Measurements from ENCODE around the gene DLG2.

DLG2 gene

DNA sequence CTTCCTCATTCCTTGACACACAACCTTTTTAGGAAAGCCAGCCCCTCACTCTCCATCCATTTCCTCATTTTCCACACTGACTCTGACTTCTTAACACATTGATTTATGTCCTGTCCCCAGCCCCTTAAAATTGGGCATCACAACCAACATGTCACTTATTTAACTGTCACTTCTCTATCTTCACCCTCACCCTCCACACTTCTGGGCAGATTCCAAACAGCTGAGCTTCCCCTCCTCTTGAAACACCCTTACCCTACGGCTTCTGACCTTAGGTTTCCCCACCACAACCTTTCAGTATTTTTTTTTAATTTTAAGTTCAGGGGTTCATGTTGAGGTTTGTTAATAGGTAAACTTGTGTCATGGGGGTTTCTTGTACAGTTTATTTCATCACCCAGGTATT is 696.3 kb downstream of the DLG2 start:
- WGBS (ENCODE audit: insufficient coverage, insufficient read length) = no CpG with 5 or more reads among the region's 1 CpG
- no peaks in the 10 kb centered on the region for H3K27me3 ChIP-seq (ENCODE audit: control insufficient read depth, insufficient read depth, low read length)
- H3K27ac ChIP-seq (ENCODE audit: low read length) = no peak overlapping the region
- no peaks in the 10 kb centered on the region for H3K4me1 ChIP-seq (ENCODE audit: control insufficient read depth, insufficient read depth, low read length)
- H3K36me3 ChIP-seq (ENCODE audit: control insufficient read depth, insufficient read depth, low read length) = no peaks in the 10 kb centered on the region
- DNase-seq (ENCODE audit: low read depth, low spot score) = no peak
- H3K9me3 ChIP-seq (ENCODE audit: control insufficient read depth, insufficient read depth, low read length) = no peaks in the 10 kb centered on the region
- no peak overlapping the region for H3K4me3 ChIP-seq (ENCODE audit: low read length)

DNA sequence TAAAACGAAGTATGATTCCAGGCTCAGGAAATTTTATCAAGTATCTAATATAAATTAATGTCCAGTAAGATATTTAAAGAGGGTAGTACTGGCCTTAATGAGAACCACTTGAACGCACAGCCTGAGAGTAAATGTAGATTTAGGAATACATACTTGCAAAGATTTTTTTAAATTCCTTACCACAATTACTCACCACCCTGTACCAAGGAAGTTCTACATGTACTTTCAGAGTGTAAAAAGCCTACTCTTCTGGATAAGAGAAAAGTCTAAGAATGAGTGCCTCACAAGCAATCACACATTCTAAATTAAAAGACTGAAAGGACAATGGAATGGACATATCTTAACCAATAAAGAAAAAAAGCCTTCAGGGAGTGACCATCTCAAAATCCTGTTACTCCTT is 697.4 kb downstream of the DLG2 start:
- WGBS (ENCODE audit: insufficient coverage, insufficient read length) = no CpG with 5 or more reads among the region's 2 CpGs
- no peaks in the 10 kb centered on the region for H3K36me3 ChIP-seq (ENCODE audit: control insufficient read depth, insufficient read depth, low read length)
- no peaks in the 10 kb centered on the region for H3K9me3 ChIP-seq (ENCODE audit: control insufficient read depth, insufficient read depth, low read length)

DNA sequence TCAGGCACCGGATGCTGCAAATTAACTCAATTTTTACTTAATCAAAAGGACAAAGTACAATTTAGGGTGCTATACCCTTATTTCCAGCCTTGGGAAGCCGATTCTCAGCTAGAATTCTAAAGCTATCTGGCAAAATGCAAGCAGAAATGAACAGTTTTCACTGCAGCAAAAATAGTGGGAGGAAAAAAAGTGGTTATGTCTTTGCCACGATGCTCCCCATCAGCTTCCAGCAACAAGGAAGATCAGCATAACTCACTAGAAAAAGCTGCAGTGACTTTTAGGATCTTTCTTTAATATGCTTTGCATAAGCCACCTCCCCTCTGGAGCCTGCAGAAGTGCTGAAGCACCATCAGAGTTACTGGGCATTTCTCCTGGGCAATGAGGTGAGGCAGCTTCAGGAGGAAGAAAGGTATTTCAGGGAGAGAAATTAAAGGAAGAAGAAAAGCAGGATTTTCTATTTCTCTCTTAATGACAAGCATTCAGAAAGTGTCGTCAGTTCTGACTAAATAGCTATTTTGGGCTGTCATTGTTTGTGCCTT is 702.9 kb downstream of the DLG2 start:
- H3K36me3 ChIP-seq (ENCODE audit: control insufficient read depth, insufficient read depth, low read length) = no peaks in the 10 kb centered on the region
- no peak for DNase-seq (ENCODE audit: low read depth, low spot score)
- no peak overlapping the region for H3K27ac ChIP-seq (ENCODE audit: low read length)
- H3K4me3 ChIP-seq (ENCODE audit: low read length) = no peak overlapping the region
- no peaks in the 10 kb centered on the region for H3K9me3 ChIP-seq (ENCODE audit: control insufficient read depth, insufficient read depth, low read length)
- H3K4me1 ChIP-seq (ENCODE audit: control insufficient read depth, insufficient read depth, low read length) = peaks cover 4% of the 10 kb centered on the region
- H3K27me3 ChIP-seq (ENCODE audit: control insufficient read depth, insufficient read depth, low read length) = no peaks in the 10 kb centered on the region
- WGBS (ENCODE audit: insufficient coverage, insufficient read length) = no CpG with 5 or more reads among the region's 4 CpGs

More for the DNA sequence above, 697.4 kb downstream of the DLG2 start:
- Histone ChIP-seq H3K4me1 (ENCODE audit: control insufficient read depth, insufficient read depth, low read length) (no peaks in the 10 kb centered on the region), H3K4me3 (ENCODE audit: low read length) (no peak overlapping the region), H3K27ac (ENCODE audit: low read length) (no peak overlapping the region), H3K27me3 (ENCODE audit: control insufficient read depth, insufficient read depth, low read length) (no peaks in the 10 kb centered on the region)
- no peak for DNase-seq (ENCODE audit: low read depth, low spot score)

DNA sequence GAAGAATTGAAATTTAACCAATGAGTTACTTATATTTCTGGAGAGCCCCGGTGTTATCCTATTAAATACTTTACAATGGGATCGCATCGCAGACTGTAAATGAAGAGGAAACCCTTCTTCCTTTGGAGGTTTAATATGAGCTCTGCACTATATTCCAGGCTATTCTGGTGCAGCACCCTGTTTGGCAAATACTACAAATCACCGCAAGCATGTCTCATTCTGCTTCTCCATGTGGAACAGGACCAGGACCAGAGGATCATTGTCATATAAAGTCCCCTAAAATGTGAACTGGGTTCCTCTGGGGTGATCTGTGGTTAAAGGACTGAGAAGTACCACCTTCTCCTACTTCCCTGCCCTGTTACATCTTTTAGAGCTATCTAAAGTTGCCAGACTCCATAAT is 703.7 kb downstream of the DLG2 start:
- H3K4me3 ChIP-seq (ENCODE audit: low read length) = no peak overlapping the region
- H3K27me3 ChIP-seq (ENCODE audit: control insufficient read depth, insufficient read depth, low read length) = no peaks in the 10 kb centered on the region
- no peak overlapping the region for H3K27ac ChIP-seq (ENCODE audit: low read length)
- H3K9me3 ChIP-seq (ENCODE audit: control insufficient read depth, insufficient read depth, low read length) = no peaks in the 10 kb centered on the region
- DNase-seq (ENCODE audit: low read depth, low spot score) = no peak
- H3K36me3 ChIP-seq (ENCODE audit: control insufficient read depth, insufficient read depth, low read length) = no peaks in the 10 kb centered on the region
- peaks cover 4% of the 10 kb centered on the region for H3K4me1 ChIP-seq (ENCODE audit: control insufficient read depth, insufficient read depth, low read length)
- no CpG with 5 or more reads among the region's 4 CpGs for WGBS (ENCODE audit: insufficient coverage, insufficient read length)

DNA sequence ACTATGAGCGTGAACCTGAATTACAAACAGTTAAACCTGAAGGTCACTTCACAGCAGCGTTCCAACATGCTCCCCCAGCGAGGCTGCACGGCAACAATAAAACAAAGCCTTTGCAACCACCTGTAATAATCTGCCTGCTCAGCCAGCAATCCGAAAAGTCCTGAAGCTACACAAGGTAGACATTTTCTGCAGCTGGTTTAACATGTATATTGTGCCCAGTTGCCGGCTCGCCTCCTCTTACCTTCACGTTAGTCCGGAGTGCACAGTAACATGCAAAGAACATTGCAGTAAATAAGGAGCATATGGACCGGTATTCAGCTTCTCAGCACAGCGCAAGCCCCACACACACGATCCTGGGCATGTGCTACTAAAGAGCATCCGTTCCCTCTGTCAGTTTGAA is 704.3 kb downstream of the DLG2 start:
- Histone ChIP-seq H3K4me3 (ENCODE audit: low read length) (no peak overlapping the region), H3K9me3 (ENCODE audit: control insufficient read depth, insufficient read depth, low read length) (no peaks in the 10 kb centered on the region), H3K4me1 (ENCODE audit: control insufficient read depth, insufficient read depth, low read length) (peaks cover 4% of the 10 kb centered on the region), H3K27me3 (ENCODE audit: control insufficient read depth, insufficient read depth, low read length) (no peaks in the 10 kb centered on the region), H3K27ac (ENCODE audit: low read length) (no peak overlapping the region), H3K36me3 (ENCODE audit: control insufficient read depth, insufficient read depth, low read length) (no peaks in the 10 kb centered on the region)
- no CpG with 5 or more reads among the region's 13 CpGs for WGBS (ENCODE audit: insufficient coverage, insufficient read length)
- no peak for DNase-seq (ENCODE audit: low read depth, low spot score)

DNA sequence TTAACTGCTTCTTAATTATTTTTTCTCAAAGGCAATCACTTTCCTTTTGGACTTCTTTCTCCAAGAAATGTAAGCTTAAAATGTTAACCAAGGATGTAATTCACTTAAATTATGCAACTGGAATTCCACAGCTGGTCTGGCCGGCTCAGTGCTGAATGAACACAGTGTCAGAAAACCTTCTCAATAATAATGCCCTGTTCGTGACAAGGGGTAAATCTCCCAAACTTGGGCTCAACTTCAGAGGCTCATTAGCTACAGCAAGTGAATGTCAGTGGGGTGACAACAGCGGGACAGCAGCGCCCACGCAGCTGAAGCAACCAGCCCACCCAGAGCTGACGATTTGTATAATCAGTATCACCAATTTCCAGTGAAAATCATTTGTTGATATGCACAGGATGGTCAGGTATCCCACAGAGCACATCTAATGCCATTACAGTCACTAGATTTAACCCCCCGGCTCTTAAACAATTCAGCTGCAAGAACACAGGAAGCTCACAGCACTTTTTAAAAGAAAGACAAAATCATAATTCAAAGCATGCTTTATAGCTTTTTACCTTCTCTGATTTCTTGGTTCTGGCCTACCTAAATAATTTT is 704.8 kb downstream of the DLG2 start:
- Histone ChIP-seq H3K36me3 (ENCODE audit: control insufficient read depth, insufficient read depth, low read length) (no peaks in the 10 kb centered on the region), H3K27me3 (ENCODE audit: control insufficient read depth, insufficient read depth, low read length) (no peaks in the 10 kb centered on the region), H3K4me3 (ENCODE audit: low read length) (no peak overlapping the region), H3K9me3 (ENCODE audit: control insufficient read depth, insufficient read depth, low read length) (no peaks in the 10 kb centered on the region), H3K4me1 (ENCODE audit: control insufficient read depth, insufficient read depth, low read length) (peaks cover 4% of the 10 kb centered on the region), H3K27ac (ENCODE audit: low read length) (no peak overlapping the region)
- no peak for DNase-seq (ENCODE audit: low read depth, low spot score)
- WGBS (ENCODE audit: insufficient coverage, insufficient read length) = no CpG with 5 or more reads among the region's 7 CpGs

DNA sequence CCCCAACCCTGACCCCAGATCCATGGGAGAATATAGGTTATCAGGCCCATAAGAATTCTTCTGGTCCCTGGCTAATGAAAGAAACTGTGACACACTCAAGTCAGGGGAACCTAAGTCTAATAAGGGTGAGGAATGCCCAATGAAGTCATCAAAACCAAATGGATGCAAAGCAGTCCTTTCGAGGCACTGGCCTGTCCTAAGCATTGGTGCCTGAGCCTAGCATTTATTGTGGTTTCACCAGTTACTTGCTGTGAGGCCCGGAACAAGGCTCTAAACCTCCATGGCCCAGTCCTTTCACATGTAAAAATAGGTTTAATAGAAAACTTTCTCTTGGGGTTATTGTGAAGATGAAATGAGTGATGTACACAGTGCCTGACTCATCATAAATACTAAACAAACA is 712.6 kb downstream of the DLG2 start:
- no CpG with 5 or more reads among the region's 2 CpGs for WGBS (ENCODE audit: insufficient coverage, insufficient read length)
- Histone ChIP-seq H3K9me3 (ENCODE audit: control insufficient read depth, insufficient read depth, low read length) (no peaks in the 10 kb centered on the region; the same call in 1 of the 2 replicates), H3K27me3 (ENCODE audit: control insufficient read depth, insufficient read depth, low read length) (no peaks in the 10 kb centered on the region), H3K4me3 (ENCODE audit: low read length) (no peak overlapping the region), H3K27ac (ENCODE audit: low read length) (no peak overlapping the region), H3K4me1 (ENCODE audit: control insufficient read depth, insufficient read depth, low read length) (peaks cover 6% of the 10 kb centered on the region; the same call in 1 of the 2 replicates), H3K36me3 (ENCODE audit: control insufficient read depth, insufficient read depth, low read length) (no peaks in the 10 kb centered on the region)
- DNase-seq (ENCODE audit: low read depth, low spot score) = no peak

DNA sequence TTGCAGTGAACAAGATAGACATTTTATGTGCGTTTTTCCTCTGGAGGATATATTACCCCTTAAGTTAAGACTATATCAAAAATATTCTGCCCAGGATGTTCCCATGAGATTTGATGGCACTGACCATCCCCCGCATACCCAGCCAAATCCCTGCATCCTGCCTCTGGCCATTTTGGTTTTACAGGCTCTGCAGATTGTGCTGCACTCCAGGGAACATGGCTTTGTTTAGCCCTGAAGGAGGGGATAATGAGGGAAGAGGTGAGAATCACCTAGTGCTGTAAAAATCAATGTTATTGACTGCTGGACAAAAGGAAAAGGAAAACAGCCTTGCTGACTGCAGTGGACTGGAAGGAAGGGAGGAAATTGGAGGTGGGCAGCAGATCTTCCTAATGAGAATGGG is 717.4 kb downstream of the DLG2 start:
- no CpG with 5 or more reads among the region's 2 CpGs for WGBS (ENCODE audit: insufficient coverage, insufficient read length)
- H3K4me3 ChIP-seq (ENCODE audit: low read length) = no peak overlapping the region
- no peaks in the 10 kb centered on the region for H3K27me3 ChIP-seq (ENCODE audit: control insufficient read depth, insufficient read depth, low read length)
- H3K4me1 ChIP-seq (ENCODE audit: control insufficient read depth, insufficient read depth, low read length) = peaks cover 4% of the 10 kb centered on the region; the same call in 1 of the 2 replicates
- no peak overlapping the region for H3K27ac ChIP-seq (ENCODE audit: low read length)
- DNase-seq (ENCODE audit: low read depth, low spot score) = no peak
- no peaks in the 10 kb centered on the region for H3K36me3 ChIP-seq (ENCODE audit: control insufficient read depth, insufficient read depth, low read length)
- no peaks in the 10 kb centered on the region for H3K9me3 ChIP-seq (ENCODE audit: control insufficient read depth, insufficient read depth, low read length)

DNA sequence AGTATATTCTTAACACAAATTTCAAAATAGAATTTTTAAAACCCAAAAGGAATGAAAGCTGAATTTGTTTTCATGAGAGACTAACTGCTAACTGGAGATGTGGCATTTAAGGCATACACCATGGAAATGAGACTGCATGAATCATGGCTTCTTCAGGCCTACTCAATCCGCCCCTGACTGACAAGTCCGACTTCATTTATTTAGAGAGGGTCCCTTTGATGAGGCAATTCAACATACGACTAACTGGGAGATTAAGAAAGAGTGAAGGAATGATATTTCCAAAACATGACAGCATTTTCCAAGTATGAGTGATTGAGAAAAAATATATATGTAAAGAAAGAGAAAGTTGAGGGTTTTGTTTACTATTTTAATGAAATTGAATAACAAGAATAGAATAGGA is 720.1 kb downstream of the DLG2 start:
- no peak for DNase-seq (ENCODE audit: low read depth, low spot score)
- no CpG with 5 or more reads among the region's 3 CpGs for WGBS (ENCODE audit: insufficient coverage, insufficient read length)
- Histone ChIP-seq H3K9me3 (ENCODE audit: control insufficient read depth, insufficient read depth, low read length) (no peaks in the 10 kb centered on the region), H3K4me1 (ENCODE audit: control insufficient read depth, insufficient read depth, low read length) (peaks cover 4% of the 10 kb centered on the region; the same call in 1 of the 2 replicates), H3K27me3 (ENCODE audit: control insufficient read depth, insufficient read depth, low read length) (no peaks in the 10 kb centered on the region), H3K36me3 (ENCODE audit: control insufficient read depth, insufficient read depth, low read length) (no peaks in the 10 kb centered on the region), H3K4me3 (ENCODE audit: low read length) (no peak overlapping the region), H3K27ac (ENCODE audit: low read length) (no peak overlapping the region)

DNA sequence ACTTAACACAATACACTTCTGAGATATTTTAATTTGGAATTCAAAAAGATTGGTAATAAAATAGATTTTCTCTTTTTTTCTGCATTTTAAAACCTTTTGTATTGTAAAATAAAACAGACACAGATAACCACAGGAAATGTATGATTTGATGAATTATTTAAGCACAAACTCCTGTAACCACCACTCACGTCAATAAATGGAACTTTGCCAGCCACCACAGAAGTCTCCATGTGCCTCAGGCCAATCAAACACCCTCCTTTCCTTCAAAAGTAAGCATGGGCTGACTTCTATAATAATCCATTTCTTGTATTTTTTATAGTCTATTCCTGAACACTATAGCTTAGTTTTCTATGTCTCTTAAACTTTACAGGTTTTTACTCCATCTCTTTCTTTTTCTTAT is 721.7 kb downstream of the DLG2 start:
- H3K9me3 ChIP-seq (ENCODE audit: control insufficient read depth, insufficient read depth, low read length) = no peaks in the 10 kb centered on the region
- H3K27me3 ChIP-seq (ENCODE audit: control insufficient read depth, insufficient read depth, low read length) = no peaks in the 10 kb centered on the region
- DNase-seq (ENCODE audit: low read depth, low spot score) = no peak
- no peak overlapping the region for H3K27ac ChIP-seq (ENCODE audit: low read length)
- H3K36me3 ChIP-seq (ENCODE audit: control insufficient read depth, insufficient read depth, low read length) = no peaks in the 10 kb centered on the region
- H3K4me3 ChIP-seq (ENCODE audit: low read length) = no peak overlapping the region
- peaks cover 4% of the 10 kb centered on the region; the same call in 1 of the 2 replicates for H3K4me1 ChIP-seq (ENCODE audit: control insufficient read depth, insufficient read depth, low read length)
- no CpG with 5 or more reads among the region's 1 CpG for WGBS (ENCODE audit: insufficient coverage, insufficient read length)

DNA sequence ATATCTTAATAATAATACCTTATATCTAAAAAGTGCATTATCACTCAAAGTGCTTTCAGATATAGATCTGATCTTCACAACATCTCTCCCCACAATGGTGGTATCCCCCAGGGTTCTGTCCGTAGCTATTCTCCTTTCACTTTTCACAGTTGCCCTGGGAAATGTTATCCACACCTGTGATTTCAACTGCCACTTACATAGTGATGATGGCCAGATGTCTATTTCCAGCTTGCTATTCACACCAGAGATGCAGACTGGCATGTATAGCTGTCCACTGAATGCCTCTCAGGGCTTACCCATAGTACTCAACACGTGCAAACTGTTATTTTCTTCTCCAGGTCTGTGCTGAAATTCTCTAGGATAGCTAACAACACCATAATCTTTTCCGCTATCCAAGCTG is 724.7 kb downstream of the DLG2 start:
- H3K4me3 ChIP-seq (ENCODE audit: low read length) = no peak overlapping the region
- no peak overlapping the region for H3K27ac ChIP-seq (ENCODE audit: low read length)
- no CpG with 5 or more reads among the region's 3 CpGs for WGBS (ENCODE audit: insufficient coverage, insufficient read length)
- no peaks in the 10 kb centered on the region for H3K36me3 ChIP-seq (ENCODE audit: control insufficient read depth, insufficient read depth, low read length)
- H3K4me1 ChIP-seq (ENCODE audit: control insufficient read depth, insufficient read depth, low read length) = no peaks in the 10 kb centered on the region
- H3K27me3 ChIP-seq (ENCODE audit: control insufficient read depth, insufficient read depth, low read length) = no peaks in the 10 kb centered on the region
- no peaks in the 10 kb centered on the region for H3K9me3 ChIP-seq (ENCODE audit: control insufficient read depth, insufficient read depth, low read length)
- DNase-seq (ENCODE audit: low read depth, low spot score) = no peak

Measured in iPS DF 6.9 (cell line).